Activated CD4-positive, alpha-beta T cell treated with anti-CD3 and anti-CD28 coated beads, Interleukin-2, amount 10 ng/mL, durations not matched to agents 7 days and 5 days (primary cell): Measurements from ENCODE around the gene PTGER3. TPM values are rescaled to one million over a fixed set of nuclear protein-coding genes. Genes with fewer than 3 reads are reported as not detected.
A peak's percentile ranks its signal among the peaks of the same experiment; 100 is the strongest.
"Not testable (repeated sequence)": the region's sequence is repeated elsewhere in the genome, so short reads cannot be mapped to it uniquely, and the experiment has no call there.

Source experiments
- CTCF ChIA-PET: fragments of 350-600 bp; sonication (Branson Sonifier 250); formaldehyde crosslinking; loops from one replicate; lab custom pipeline; 2021; ENCODE audit warnings: antibody characterized with exemption; lab: Charles Lee
- POLR2A ChIA-PET: fragments of 350-600 bp; sonication (Branson Sonifier 250); formaldehyde crosslinking; loops from one replicate; lab custom pipeline; 2021; ENCODE audit warnings: antibody characterized with exemption; lab: Charles Lee
- DNase-seq: peaks from one replicate; pipeline ENCODE4 v3.0.0-alpha.2; 2020
- H3K27ac Mint-ChIP-seq: one replicate; pipeline ENCODE4 v1.8.0; 2021; ENCODE audit warnings: mild to moderate bottlenecking, moderate library complexity, mixed read lengths
- H3K27me3 Mint-ChIP-seq: one replicate; pipeline ENCODE4 v1.8.0; 2021; ENCODE audit warnings: mixed read lengths
- H3K36me3 Mint-ChIP-seq: one replicate; pipeline ENCODE4 v1.8.0; 2021; ENCODE audit warnings: low read depth, mixed read lengths
- H3K4me1 Mint-ChIP-seq: one replicate; pipeline ENCODE4 v1.8.0; 2021; ENCODE audit warnings: mixed read lengths
- H3K4me3 Mint-ChIP-seq: one replicate; pipeline ENCODE4 v1.8.0; 2021; ENCODE audit warnings: mild to moderate bottlenecking, moderate library complexity, mixed read lengths
- H3K9me3 Mint-ChIP-seq: one replicate; pipeline ENCODE4 v1.8.0; 2021; ENCODE audit warnings: mixed read lengths
- microRNA-seq: library from miRNA; unstranded; fragments of <30 nt; microRNA quantifications from one replicate; pipeline ENCODE4 v1.2.0, GENCODE V29; 2021; ENCODE audit warnings: borderline microRNAs expressed, borderline replicate concordance
- total RNA-seq, 2 experiments: library from RNA; stranded (reverse); gene quantifications; one replicate each; pipeline ENCODE4 v1.2.3, GENCODE V29; 2021

The PTGER3 gene
- total RNA-seq, 2 experiments from 2014 or later, result 0.12 to 0.15 TPM

- no peaks in the 10 kb centered on the region for H3K36me3 Mint-ChIP-seq
- POLR2A ChIA-PET, result no interaction called here
- no peaks in the 10 kb centered on the region for H3K4me1 Mint-ChIP-seq
- H3K27me3 Mint-ChIP-seq, result no peaks in the 10 kb centered on the region
- CTCF ChIA-PET, result no interaction called here
- H3K4me3 Mint-ChIP-seq, result no peak overlapping the region
- no peaks in the 10 kb centered on the region for H3K9me3 Mint-ChIP-seq
- H3K27ac Mint-ChIP-seq, result no peak overlapping the region
- DNase-seq, result no peak
Measured at GRCh38 chr1:70948396-70949017, 99.1 kb downstream of the PTGER3 start.

DNA sequence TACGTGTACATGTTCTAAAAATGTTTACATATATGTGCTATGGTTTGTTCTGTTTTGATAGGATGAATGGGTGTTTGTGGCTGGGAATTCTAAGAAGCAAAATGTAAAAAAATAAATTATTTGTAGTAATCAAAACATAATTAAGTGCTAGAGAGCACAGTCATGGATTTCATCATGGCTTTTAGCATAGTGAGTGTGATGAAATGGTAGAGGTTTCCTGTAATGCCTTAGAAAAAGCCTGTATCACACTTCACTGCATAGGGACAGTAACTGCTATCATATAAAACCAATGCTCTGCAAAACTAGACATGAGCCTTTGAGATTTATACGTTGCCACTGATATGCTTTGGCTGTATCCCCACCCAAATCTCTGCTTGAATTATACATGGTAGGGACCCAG lies 99.8 kb downstream of the PTGER3 start:
- Mint-ChIP-seq H3K4me1 (no peaks in the 10 kb centered on the region), H3K27ac (no peak overlapping the region), H3K27me3 (no peaks in the 10 kb centered on the region), H3K36me3 (no peaks in the 10 kb centered on the region), H3K4me3 (no peak overlapping the region), H3K9me3 (no peaks in the 10 kb centered on the region)
- DNase-seq, result no peak
- CTCF ChIA-PET, result no interaction called here
- POLR2A ChIA-PET, result no interaction called here

- H3K36me3 Mint-ChIP-seq, result no peaks in the 10 kb centered on the region
- no peak overlapping the region for H3K4me3 Mint-ChIP-seq
- H3K9me3 Mint-ChIP-seq, result no peaks in the 10 kb centered on the region
- no peaks in the 10 kb centered on the region for H3K4me1 Mint-ChIP-seq
- no peaks in the 10 kb centered on the region for H3K27me3 Mint-ChIP-seq
- POLR2A ChIA-PET, result no interaction called here
- CTCF ChIA-PET, result no interaction called here
- H3K27ac Mint-ChIP-seq, result no peak overlapping the region
- DNase-seq, result no peak
Measured at GRCh38 chr1:70945676-70946075, 101.9 kb downstream of the PTGER3 start.

DNA sequence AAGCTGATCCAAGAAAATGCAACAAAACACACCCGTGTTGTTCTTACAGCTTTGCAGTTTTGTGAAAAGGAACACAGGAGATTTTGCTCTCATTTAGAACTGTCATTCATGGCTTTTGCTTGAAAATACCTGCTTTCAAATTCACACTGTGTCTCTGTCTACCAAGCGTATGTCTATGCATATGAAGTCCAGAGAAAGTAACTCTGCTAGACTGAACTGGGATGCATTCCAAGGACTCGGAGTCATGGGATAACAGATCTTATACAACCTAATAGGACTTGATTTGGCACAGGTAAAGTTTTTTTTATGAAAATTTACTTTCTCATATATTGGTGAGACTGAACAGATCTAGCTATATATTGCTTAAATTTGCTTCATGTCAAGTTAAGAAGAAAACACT lies 102.4 kb downstream of the PTGER3 start:
- H3K36me3 Mint-ChIP-seq, result no peaks in the 10 kb centered on the region
- H3K27ac Mint-ChIP-seq, result no peak overlapping the region
- no peaks in the 10 kb centered on the region for H3K9me3 Mint-ChIP-seq
- no peak for DNase-seq
- POLR2A ChIA-PET, result no interaction called here
- H3K27me3 Mint-ChIP-seq, result no peaks in the 10 kb centered on the region
- CTCF ChIA-PET, result no interaction called here
- H3K4me1 Mint-ChIP-seq, result no peaks in the 10 kb centered on the region
- no peak overlapping the region for H3K4me3 Mint-ChIP-seq

DNA sequence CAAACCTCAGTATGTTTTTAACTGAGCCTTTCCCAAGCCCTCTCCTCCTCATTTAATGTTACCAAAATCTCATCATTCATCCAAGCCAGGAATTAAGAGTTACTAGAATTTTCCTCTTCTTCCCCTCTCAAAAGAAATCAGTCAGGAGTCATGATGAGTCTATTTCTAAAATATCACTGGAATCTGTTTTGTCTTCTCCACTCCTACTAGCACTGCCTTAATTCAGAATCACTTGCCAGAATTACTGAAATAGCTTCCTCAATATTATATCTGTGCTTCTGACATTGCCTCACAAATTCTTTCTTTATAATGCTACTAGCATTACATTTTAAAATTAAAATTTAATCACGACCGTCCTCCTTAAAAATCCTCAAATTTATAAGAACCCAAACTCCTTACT lies 106.1 kb downstream of the PTGER3 start:
- ChIA-PET POLR2A (no interaction called here), CTCF (no interaction called here)
- Mint-ChIP-seq H3K9me3 (peaks cover 5% of the 10 kb centered on the region), H3K27ac (no peak overlapping the region), H3K4me1 (no peaks in the 10 kb centered on the region), H3K36me3 (no peaks in the 10 kb centered on the region), H3K27me3 (no peaks in the 10 kb centered on the region), H3K4me3 (no peak overlapping the region)
- DNase-seq, result no peak

- POLR2A ChIA-PET, result not testable (repeated sequence)
Measured at GRCh38 chr1:70940398-70940797, 107.2 kb downstream of the PTGER3 start.

GRCh38 chr1:70934194-70934961 lies 113.2 kb downstream of the PTGER3 start:
- ChIA-PET CTCF (no interaction called here), POLR2A (no interaction called here)
- Mint-ChIP-seq H3K27ac (no peak overlapping the region), H3K4me1 (peaks cover 3% of the 10 kb centered on the region), H3K36me3 (no peaks in the 10 kb centered on the region), H3K4me3 (no peak overlapping the region), H3K27me3 (no peaks in the 10 kb centered on the region), H3K9me3 (peaks cover 5% of the 10 kb centered on the region)
- no peak for DNase-seq

More at GRCh38 chr1:70940398-70940797, 107.2 kb downstream of the PTGER3 start:
- H3K4me1 Mint-ChIP-seq, DNase-seq, H3K27me3 Mint-ChIP-seq, H3K27ac Mint-ChIP-seq, H3K4me3 Mint-ChIP-seq, CTCF ChIA-PET, H3K36me3 Mint-ChIP-seq, H3K9me3 Mint-ChIP-seq: not testable (repeated sequence)

DNA sequence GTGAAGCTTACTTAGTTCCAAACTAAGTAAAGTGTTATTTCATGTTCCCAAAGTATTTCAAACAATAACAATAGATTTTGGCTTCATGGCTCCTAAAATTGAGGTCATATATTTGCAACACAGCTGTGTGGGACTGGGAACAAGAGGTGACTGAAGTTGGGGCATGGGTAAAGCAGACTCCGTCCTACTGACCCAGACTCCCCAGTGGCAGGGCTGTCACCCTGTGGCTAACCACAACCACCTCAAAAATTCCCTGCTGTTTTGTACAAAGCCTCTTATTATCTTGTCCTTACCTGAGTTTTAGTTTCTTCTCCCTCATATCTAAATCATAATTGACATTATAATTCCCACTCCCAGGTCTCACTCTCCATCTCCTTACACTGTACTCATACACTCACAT lies 117.6 kb downstream of the PTGER3 start:
- Mint-ChIP-seq H3K36me3 (no peaks in the 10 kb centered on the region), H3K27ac (no peak overlapping the region), H3K4me1 (peaks cover 3% of the 10 kb centered on the region), H3K4me3 (no peak overlapping the region), H3K27me3 (no peaks in the 10 kb centered on the region), H3K9me3 (no peaks in the 10 kb centered on the region)
- no peak for DNase-seq
- ChIA-PET POLR2A (no interaction called here), CTCF (no interaction called here)

- ChIA-PET CTCF (interaction anchor here (0.6 kb wide), 1 partner anchor 96 kb away, joined by 3 read pairs; no protein-coding TSS in a partner anchor), POLR2A (no interaction called here)
- H3K4me1 Mint-ChIP-seq, result no peaks in the 10 kb centered on the region
- no peak for DNase-seq
- no peak overlapping the region for H3K27ac Mint-ChIP-seq
- H3K4me3 Mint-ChIP-seq, result no peak overlapping the region
- no peaks in the 10 kb centered on the region for H3K27me3 Mint-ChIP-seq
- no peaks in the 10 kb centered on the region for H3K36me3 Mint-ChIP-seq
- peaks cover 18% of the 10 kb centered on the region for H3K9me3 Mint-ChIP-seq
Measured at GRCh38 chr1:70922196-70922595, 125.4 kb downstream of the PTGER3 start.

Small RNAs within 50 kb of the gene (microRNA-seq; reads per million reads assigned to microRNA genes)
- 1,197 reads per million, percentile 87 among the genes with 10 or more reads in this experiment for gene MIR186

Other genes with a start within 250 kb of the PTGER3 start
- 100 to 1,000 TPM; 110 to 127 TPM for gene ZRANB2, start 33.2 kb upstream of the PTGER3 start, total RNA-seq